ENCODE results near the gene KIF3A.

The KIF3A gene

GRCh38 chr5:132667761-132668705 is 69.3 kb downstream of the KIF3A start:
- no peak for DNase-seq (ENCODE audit: low read depth)
- no peak overlapping the region for H3K4me3 ChIP-seq (ENCODE audit: low read length)
- TF ChIP-seq CTCF (conservative IDR thresholded peaks at IDR 0.05; ENCODE audit: low read depth, low read length) = no peak

- no peak for DNase-seq (ENCODE audit: low read depth)
- no peak overlapping the region for H3K4me3 ChIP-seq (ENCODE audit: low read length)
- TF ChIP-seq CTCF (conservative IDR thresholded peaks at IDR 0.05; ENCODE audit: low read depth, low read length) = no peak
Measured at GRCh38 chr5:132667309-132667708, 70.0 kb downstream of the KIF3A start.

GRCh38 chr5:132666310-132667123 is 70.8 kb downstream of the KIF3A start:
- DNase-seq (ENCODE audit: low read depth) = no peak
- H3K4me3 ChIP-seq (ENCODE audit: low read length) = no peak overlapping the region
- no peak for TF ChIP-seq CTCF (conservative IDR thresholded peaks at IDR 0.05; ENCODE audit: low read depth, low read length)

- DNase-seq (ENCODE audit: low read depth) = no peak
- no peak for TF ChIP-seq CTCF (conservative IDR thresholded peaks at IDR 0.05; ENCODE audit: low read depth, low read length)
- no peak overlapping the region for H3K4me3 ChIP-seq (ENCODE audit: low read length)
Measured at GRCh38 chr5:132665574-132666080, 71.7 kb downstream of the KIF3A start.

GRCh38 chr5:132664696-132665209 is 72.6 kb downstream of the KIF3A start:
- no peak overlapping the region for H3K4me3 ChIP-seq (ENCODE audit: low read length)
- no peak for TF ChIP-seq CTCF (conservative IDR thresholded peaks at IDR 0.05; ENCODE audit: low read depth, low read length)
- no peak for DNase-seq (ENCODE audit: low read depth)

GRCh38 chr5:132663771-132664695 is 73.3 kb downstream of the KIF3A start:
- no peak for DNase-seq (ENCODE audit: low read depth)
- TF ChIP-seq CTCF (conservative IDR thresholded peaks at IDR 0.05; ENCODE audit: low read depth, low read length) = no peak
- no peak overlapping the region for H3K4me3 ChIP-seq (ENCODE audit: low read length)
